H9 (cell line): ENCODE data around the gene PLA2G2C. TPM values are rescaled to one million over a fixed set of nuclear protein-coding genes. Genes with fewer than 3 reads are reported as not detected.

ENCODE experiments used
- DNase-seq: peaks from one replicate; pipeline ENCODE4 v3.0.0-alpha.2; 2017
- H2AFZ ChIP-seq: one replicate; pipeline ENCODE4 v1.6.1; 2013; ENCODE audit warnings: mild to moderate bottlenecking, low read length, control low read depth, moderate library complexity
- H2AK5ac ChIP-seq: 2 replicates; pipeline ENCODE4 v1.6.1; 2013; ENCODE audit warnings: low read length, control low read depth, mixed read lengths; ENCODE audit not compliant: insufficient read length
- H2BK120ac ChIP-seq: one replicate; pipeline ENCODE4 v1.6.1; 2013; ENCODE audit warnings: low read depth, mild to moderate bottlenecking, low read length, control low read depth, inconsistent platforms; ENCODE audit not compliant: poor library complexity, severe bottlenecking
- H2BK12ac ChIP-seq: 2 replicates; pipeline ENCODE4 v1.6.1; 2013; ENCODE audit warnings: low read length, control low read depth, mixed read lengths, low read depth; ENCODE audit not compliant: insufficient read length
- H2BK15ac ChIP-seq: 2 replicates; pipeline ENCODE4 v1.6.1; 2013; ENCODE audit warnings: low read depth, low read length, control low read depth
- H2BK20ac ChIP-seq: one replicate; pipeline ENCODE4 v1.6.1; 2013; ENCODE audit warnings: low read depth, mild to moderate bottlenecking, low read length, control low read depth, inconsistent platforms; ENCODE audit not compliant: poor library complexity, severe bottlenecking
- H2BK5ac ChIP-seq: 2 replicates; pipeline ENCODE4 v1.6.1; 2013; ENCODE audit warnings: low read length, control low read depth, mixed read lengths; ENCODE audit not compliant: insufficient read length
- H3K14ac ChIP-seq: 2 replicates; pipeline ENCODE4 v1.6.1; 2013; ENCODE audit warnings: low read length, control low read depth; ENCODE audit not compliant: insufficient read depth
- H3K18ac ChIP-seq: 2 replicates; pipeline ENCODE4 v1.6.1; 2013; ENCODE audit warnings: low read depth, mild to moderate bottlenecking, mixed read lengths, low read length, control low read depth; ENCODE audit not compliant: insufficient read length
- H3K23ac ChIP-seq: 2 replicates; pipeline ENCODE4 v1.6.1; 2013; ENCODE audit warnings: low read length, control low read depth, mixed read lengths, low read depth; ENCODE audit not compliant: insufficient read length
- H3K23me2 ChIP-seq: 2 replicates; pipeline ENCODE4 v1.6.1; 2013; ENCODE audit warnings: low read depth, mild to moderate bottlenecking, mixed read lengths, low read length, control low read depth; ENCODE audit not compliant: insufficient read length, poor library complexity, severe bottlenecking
- H3K27ac ChIP-seq: 2 replicates; pipeline ENCODE4 v1.5.1; 2013; ENCODE audit warnings: low read length, control low read depth, mixed read lengths, low read depth; ENCODE audit not compliant: insufficient read length
- H3K27me3 ChIP-seq: 2 replicates; pipeline ENCODE4 v1.6.1; 2013; ENCODE audit warnings: low read length, control low read depth, inconsistent platforms; ENCODE audit not compliant: insufficient read depth
- H3K4ac ChIP-seq: 2 replicates; pipeline ENCODE4 v1.6.1; 2013; ENCODE audit warnings: low read depth, mild to moderate bottlenecking, control low read depth, inconsistent platforms, low read length, moderate library complexity
- H3K4me1 ChIP-seq: 2 replicates; pipeline ENCODE4 v1.6.1; 2013; ENCODE audit warnings: low read length, control low read depth, inconsistent platforms; ENCODE audit not compliant: insufficient read depth
- H3K4me2 ChIP-seq: 2 replicates; pipeline ENCODE4 v1.6.1; 2013; ENCODE audit warnings: low read length, control low read depth, mixed read lengths; ENCODE audit not compliant: insufficient read length, insufficient read depth
- H3K56ac ChIP-seq: 2 replicates; pipeline ENCODE4 v1.6.1; 2013; ENCODE audit warnings: low read depth, mild to moderate bottlenecking, mixed read lengths, low read length, control low read depth; ENCODE audit not compliant: insufficient read length
- H3K79me1 ChIP-seq: 2 replicates; pipeline ENCODE4 v1.6.1; 2013; ENCODE audit warnings: low read depth, mild to moderate bottlenecking, moderate library complexity, low read length, control low read depth, inconsistent platforms; ENCODE audit not compliant: insufficient read depth, poor library complexity, severe bottlenecking
- H3K79me2 ChIP-seq: 2 replicates; pipeline ENCODE4 v1.6.1; 2013; ENCODE audit warnings: low read length, control low read depth, inconsistent platforms; ENCODE audit not compliant: insufficient read depth
- H3K9ac ChIP-seq: 2 replicates; pipeline ENCODE4 v1.6.1; 2013; ENCODE audit warnings: low read length, control low read depth, mixed read lengths; ENCODE audit not compliant: insufficient read length; ENCODE audit errors: extremely low read depth
- H3K9me3 ChIP-seq: one replicate; pipeline ENCODE4 v1.6.1; 2013; ENCODE audit warnings: low read depth, low read length, inconsistent platforms; ENCODE audit not compliant: control insufficient read depth
- H3T11ph ChIP-seq: one replicate; pipeline ENCODE4 v1.6.1; 2013; ENCODE audit warnings: mild to moderate bottlenecking, low read length, control low read depth, inconsistent platforms
- H4K20me1 ChIP-seq: one replicate; pipeline ENCODE4 v1.6.1; 2013; ENCODE audit not compliant: control insufficient read depth, insufficient read length, insufficient read depth
- H4K5ac ChIP-seq: 2 replicates; pipeline ENCODE4 v1.6.1; 2013; ENCODE audit warnings: low read depth, mild to moderate bottlenecking, mixed read lengths, low read length, control low read depth; ENCODE audit not compliant: insufficient read length
- H4K8ac ChIP-seq: replicated peaks from 2 replicates; pipeline ENCODE4 v1.6.1; 2013; ENCODE audit warnings: low read length, control low read depth, mixed read lengths, low read depth; ENCODE audit not compliant: insufficient read length
- H4K91ac ChIP-seq: 2 replicates; pipeline ENCODE4 v1.6.1; 2013; ENCODE audit warnings: low read depth, mild to moderate bottlenecking, moderate library complexity, mixed read lengths, low read length, control low read depth; ENCODE audit not compliant: insufficient read length
- H3K27ac Mint-ChIP-seq, 3 experiments: 2 replicates in 2 of 3; 3 replicates in 1 of 3; pipeline ENCODE4 v1.8.0; 2020 to 2021; ENCODE audit warnings: mixed read lengths in 3 of 3, mild to moderate bottlenecking in 1 of 3, moderate library complexity in 1 of 3
- H3K27me3 Mint-ChIP-seq: 2 replicates; pipeline ENCODE4 v1.8.0; 2021; ENCODE audit warnings: low read depth, mild to moderate bottlenecking, moderate library complexity, mixed read lengths
- H3K36me3 Mint-ChIP-seq, 3 experiments: 2 replicates in 2 of 3; 3 replicates in 1 of 3; pipeline ENCODE4 v1.8.0; 2020 to 2021; ENCODE audit warnings: low read depth in 3 of 3, mixed read lengths in 3 of 3; ENCODE audit not compliant: insufficient read depth in 1 of 3
- H3K4me1 Mint-ChIP-seq, 2 experiments: 2 replicates each; pipeline ENCODE4 v1.8.0; 2020; ENCODE audit warnings: mixed read lengths in 2 of 2
- H3K4me3 Mint-ChIP-seq, 2 experiments: 2 replicates in 1 of 2; 3 replicates in 1 of 2; pipeline ENCODE4 v1.8.0; 2020 to 2021; ENCODE audit warnings: mild to moderate bottlenecking in 2 of 2, mixed read lengths in 2 of 2, moderate library complexity in 1 of 2
- H3K9me3 Mint-ChIP-seq, 2 experiments: 2 replicates in 1 of 2; 3 replicates in 1 of 2; pipeline ENCODE4 v1.8.0; 2020; ENCODE audit warnings: mild to moderate bottlenecking in 2 of 2, mixed read lengths in 2 of 2, moderate library complexity in 1 of 2
- WGBS: extraction: QIAGEN DNeasy Blood & Tissue Kit; methylation state at CpG from one replicate; pipeline ENCODE4 v1.1.7; 2013; ENCODE audit warnings: missing lambda C conversion rate, low lambda C conversion rate, mixed read lengths; ENCODE audit not compliant: insufficient read length; ENCODE audit errors: extremely low coverage; 5-methylcytosine and 5-hydroxymethylcytosine counted together
- total RNA-seq: library from RNA; stranded (reverse); gene quantifications from 2 replicates; pipeline ENCODE4 v1.2.1, GENCODE V29; 2021
- TF ChIP-seq, protein P1 (sequence below): fragments of 200-600 bp; sonication (generic); conservative IDR thresholded peaks from 3 replicates; pipeline ENCODE4 v1.8.0; 2021; ENCODE audit warnings: antibody characterized with exemption, mild to moderate bottlenecking

PLA2G2C gene
- total RNA-seq, 1 experiment from 2014 or later: not detected

- no peak for DNase-seq
- H4K5ac ChIP-seq: no peak overlapping the region
- no peak overlapping the region for H2AFZ ChIP-seq
- Mint-ChIP-seq H3K4me1 (peaks cover 0 to 4% of the 10 kb centered on the region in 2 experiments; a peak in 1 of 4 replicates), H3K36me3 (no peaks in the 10 kb centered on the region), H3K27ac (no peak overlapping the region), H3K9me3 (no peaks in the 10 kb centered on the region; a peak in 1 of 5 replicates), H3K27me3 (peaks cover 5% of the 10 kb centered on the region), H3K4me3 (no peak overlapping the region)
- no peaks in the 10 kb centered on the region for H3K79me2 ChIP-seq
- H3K23ac ChIP-seq: no peak overlapping the region
- TF ChIP-seq, protein P1, sequence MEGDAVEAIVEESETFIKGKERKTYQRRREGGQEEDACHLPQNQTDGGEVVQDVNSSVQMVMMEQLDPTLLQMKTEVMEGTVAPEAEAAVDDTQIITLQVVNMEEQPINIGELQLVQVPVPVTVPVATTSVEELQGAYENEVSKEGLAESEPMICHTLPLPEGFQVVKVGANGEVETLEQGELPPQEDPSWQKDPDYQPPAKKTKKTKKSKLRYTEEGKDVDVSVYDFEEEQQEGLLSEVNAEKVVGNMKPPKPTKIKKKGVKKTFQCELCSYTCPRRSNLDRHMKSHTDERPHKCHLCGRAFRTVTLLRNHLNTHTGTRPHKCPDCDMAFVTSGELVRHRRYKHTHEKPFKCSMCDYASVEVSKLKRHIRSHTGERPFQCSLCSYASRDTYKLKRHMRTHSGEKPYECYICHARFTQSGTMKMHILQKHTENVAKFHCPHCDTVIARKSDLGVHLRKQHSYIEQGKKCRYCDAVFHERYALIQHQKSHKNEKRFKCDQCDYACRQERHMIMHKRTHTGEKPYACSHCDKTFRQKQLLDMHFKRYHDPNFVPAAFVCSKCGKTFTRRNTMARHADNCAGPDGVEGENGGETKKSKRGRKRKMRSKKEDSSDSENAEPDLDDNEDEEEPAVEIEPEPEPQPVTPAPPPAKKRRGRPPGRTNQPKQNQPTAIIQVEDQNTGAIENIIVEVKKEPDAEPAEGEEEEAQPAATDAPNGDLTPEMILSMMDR: no peak
- H3K56ac ChIP-seq: no peak overlapping the region
- no peaks in the 10 kb centered on the region for H3K23me2 ChIP-seq
- H3K9ac ChIP-seq: no peak overlapping the region
- H2BK5ac ChIP-seq: no peak overlapping the region
- no peak overlapping the region for H4K8ac ChIP-seq
- no peak overlapping the region for H3K27ac ChIP-seq
- H2AK5ac ChIP-seq: no peak overlapping the region
- no peak overlapping the region for H2BK15ac ChIP-seq
- H4K20me1 ChIP-seq: no peaks in the 10 kb centered on the region
- no peak overlapping the region for H3K4me2 ChIP-seq
- no peak overlapping the region for H2BK20ac ChIP-seq
- no peaks in the 10 kb centered on the region for H3K9me3 ChIP-seq
- H3K4me1 ChIP-seq: no peaks in the 10 kb centered on the region
- H2BK12ac ChIP-seq: no peak overlapping the region
- H3K27me3 ChIP-seq: no peaks in the 10 kb centered on the region
- WGBS: no CpG with 5 or more reads among the region's 1 CpG
- H3K14ac ChIP-seq: no peak overlapping the region
- no peak overlapping the region for H3K18ac ChIP-seq
- H2BK120ac ChIP-seq: no peak overlapping the region
- H3T11ph ChIP-seq: no peak overlapping the region
- no peaks in the 10 kb centered on the region for H3K79me1 ChIP-seq
- no peak overlapping the region for H3K4ac ChIP-seq
- no peak overlapping the region for H4K91ac ChIP-seq
These were observed 48.7 kb downstream of the PLA2G2C start for GRCh38 chr1:20137604-20138003.
